ENCODE measurements around the gene CLK2.
"Not testable (repeated sequence)": the region's sequence is repeated elsewhere in the genome, so short reads cannot be mapped to it uniquely, and the experiment has no call there.

Gene CLK2

GRCh38 chr1:155295942-155296267 lies 22.6 kb upstream of the CLK2 start:
- no peak for DNase-seq

GRCh38 chr1:155295183-155295941 lies 22.1 kb upstream of the CLK2 start:
- DNase-seq: no peak

- DNase-seq: no peak
These were observed 21.3 kb upstream of the CLK2 start for GRCh38 chr1:155294520-155295182.

GRCh38 chr1:155293086-155293749 lies 19.9 kb upstream of the CLK2 start:
- no peak for DNase-seq

- not testable (repeated sequence) for DNase-seq
These were observed 17.7 kb upstream of the CLK2 start for GRCh38 chr1:155291006-155291405.

GRCh38 chr1:155287987-155288543 lies 14.8 kb upstream of the CLK2 start:
- no peak for DNase-seq

- no peak for DNase-seq
These were observed 13.2 kb upstream of the CLK2 start for GRCh38 chr1:155286544-155286943.

- DNase-seq: no peak
These were observed 12.3 kb upstream of the CLK2 start for GRCh38 chr1:155285631-155286044.

GRCh38 chr1:155285063-155285462 lies 11.8 kb upstream of the CLK2 start:
- no peak for DNase-seq

GRCh38 chr1:155284476-155284875 lies 11.2 kb upstream of the CLK2 start:
- no peak for DNase-seq

- DNase-seq: no peak
These were observed 9.3 kb upstream of the CLK2 start for GRCh38 chr1:155282488-155283091.

- no peak for DNase-seq
These were observed 6.0 kb upstream of the CLK2 start for GRCh38 chr1:155279268-155279667.

- no peak for DNase-seq
These were observed 5.4 kb upstream of the CLK2 start for GRCh38 chr1:155278689-155279160.

GRCh38 chr1:155277902-155278688 lies 4.8 kb upstream of the CLK2 start:
- peak; percentile 58 for DNase-seq

GRCh38 chr1:155277070-155277901 lies 4.0 kb upstream of the CLK2 start, which contains the start of gene HCN3:
Gene HCN3 (plus strand): TSS chr1:155277463. CDS start chr1:155277591, 128 bp downstream.
- DNase-seq: peak; percentile 97

- no peak for DNase-seq
These were observed 600 bp downstream of the CLK2 start for GRCh38 chr1:155272466-155273342.

GRCh38 chr1:155269381-155269780 lies 3.9 kb downstream of the CLK2 start:
- DNase-seq: no peak

GRCh38 chr1:155268630-155269029 lies 4.7 kb downstream of the CLK2 start:
- no peak for DNase-seq

GRCh38 chr1:155267373-155267772 lies 5.9 kb downstream of the CLK2 start:
- DNase-seq: no peak

- no peak for DNase-seq
These were observed 6.8 kb downstream of the CLK2 start for GRCh38 chr1:155266553-155266952.
